A673 (cell line): ENCODE results near the gene STX8. TPM values are rescaled to one million over a fixed set of nuclear protein-coding genes. Genes with fewer than 3 reads are reported as not detected.

Experiments used
- BruUV-seq: library from RNA; stranded (reverse); fragments of 400-500 nt; replicated peaks from 2 replicates; lab custom pipeline; 2021; lab: Mats Ljungman, UMichigan
- CTCF ChIA-PET: fragments of 300-600 bp; sonication (Branson Sonifier 250); formaldehyde crosslinking; loops from one replicate; lab custom pipeline; 2022; ENCODE audit warnings: antibody characterized with exemption; lab: Charles Lee
- POLR2A ChIA-PET: fragments of 300-600 bp; sonication (Branson Sonifier 250); formaldehyde crosslinking; loops from one replicate; lab custom pipeline; 2022; ENCODE audit warnings: antibody characterized with exemption; ENCODE audit not compliant: low non-redundant PET; lab: Charles Lee
- DNase-seq: peaks from one replicate; pipeline ENCODE4 v3.0.0-alpha.2; 2015; ENCODE audit warnings: low spot score
- H3K27ac ChIP-seq: fragments of 200-600 bp; sonication (generic); 2 replicates; pipeline ENCODE4 v1.5.1; 2016; ENCODE audit warnings: mixed run types, low read depth, mild to moderate bottlenecking, mixed read lengths, antibody characterized with exemption, low read length; ENCODE audit not compliant: poor library complexity, severe bottlenecking
- H3K27me3 ChIP-seq: fragments of 200-600 bp; sonication (generic); replicated peaks from 2 replicates; pipeline ENCODE4 v1.6.1; 2017; ENCODE audit warnings: mixed run types, low read depth, mild to moderate bottlenecking, mixed read lengths, antibody characterized with exemption, low read length; ENCODE audit not compliant: insufficient read depth, poor library complexity
- H3K36me3 ChIP-seq: fragments of 200-600 bp; sonication (generic); 2 replicates; pipeline ENCODE4 v1.6.1; 2016; ENCODE audit warnings: mixed run types, mild to moderate bottlenecking, mixed read lengths, antibody characterized with exemption, low read length; ENCODE audit not compliant: insufficient read depth, poor library complexity, severe bottlenecking
- H3K4me1 ChIP-seq: fragments of 200-600 bp; sonication (generic); 2 replicates; pipeline ENCODE4 v1.6.1; 2017; ENCODE audit warnings: mixed run types, mild to moderate bottlenecking, mixed read lengths, antibody characterized with exemption, low read length; ENCODE audit not compliant: insufficient read depth, poor library complexity, severe bottlenecking
- H3K4me3 ChIP-seq: fragments of 200-600 bp; sonication (generic); 2 replicates; pipeline ENCODE4 v1.5.1; 2016; ENCODE audit warnings: low read depth, mixed run types, mild to moderate bottlenecking, mixed read lengths, low read length; ENCODE audit not compliant: poor library complexity, severe bottlenecking
- H3K9me3 ChIP-seq: fragments of 200-600 bp; sonication (generic); 2 replicates; pipeline ENCODE4 v1.6.1; 2016; ENCODE audit warnings: mixed run types, low read depth, mild to moderate bottlenecking, mixed read lengths, antibody characterized with exemption, low read length; ENCODE audit not compliant: poor library complexity, severe bottlenecking
- CTCF ChIP-seq: fragments of 300-800, 200-600 bp; sonication (generic); conservative IDR thresholded peaks from 2 replicates; pipeline ENCODE4 v1.5.1; 2017; ENCODE audit warnings: low read depth, mild to moderate bottlenecking, antibody characterized with exemption, low read length, moderate library complexity, mixed read lengths
- EZH2 ChIP-seq: fragments of 200-600 bp; sonication (generic); IDR thresholded peaks from 2 replicates; pipeline ENCODE4 v1.6.1; 2017; ENCODE audit warnings: borderline replicate concordance, low read depth, mild to moderate bottlenecking, mixed read lengths, antibody characterized with exemption, low read length; ENCODE audit not compliant: poor library complexity, severe bottlenecking
- intact Hi-C: fragments of 100-400 bp; cut with micrococcal nuclease; formaldehyde crosslinking; loops from one replicate; pipeline ENCODE4 v1.10.0; 2022; ENCODE audit not compliant: unreplicated experiment
- total RNA-seq: library from RNA; stranded (reverse); gene quantifications from 2 replicates; pipeline ENCODE4 v1.2.3, GENCODE V29; 2021

Gene STX8
- total RNA-seq, 1 experiment from 2014 or later, result 51.4 TPM

GRCh38 chr17:9226794-9227135 is 348.9 kb downstream of the STX8 start:
- Histone ChIP-seq H3K9me3 (no peaks in the 10 kb centered on the region), H3K36me3 (no peaks in the 10 kb centered on the region), H3K4me3 (no peak overlapping the region), H3K4me1 (no peaks in the 10 kb centered on the region), H3K27ac (no peak overlapping the region), H3K27me3 (no peaks in the 10 kb centered on the region)
- POLR2A ChIA-PET, result no interaction called here
- intact Hi-C loops, result no loop called here
- no peak for DNase-seq
- no TSS peak for BruUV-seq
- no peak for TF ChIP-seq CTCF
- no peak for TF ChIP-seq EZH2
- CTCF ChIA-PET, result no interaction called here

GRCh38 chr17:9226130-9226793 is 349.4 kb downstream of the STX8 start:
- H3K9me3 ChIP-seq, result no peaks in the 10 kb centered on the region
- H3K36me3 ChIP-seq, result no peaks in the 10 kb centered on the region
- no peak overlapping the region for H3K4me3 ChIP-seq
- no TSS peak for BruUV-seq
- intact Hi-C loops, result no loop called here
- DNase-seq, result no peak
- H3K27ac ChIP-seq, result no peak overlapping the region
- H3K4me1 ChIP-seq, result no peaks in the 10 kb centered on the region
- POLR2A ChIA-PET, result no interaction called here
- no peaks in the 10 kb centered on the region for H3K27me3 ChIP-seq
- CTCF ChIA-PET, result no interaction called here
- TF ChIP-seq CTCF, result no peak
- TF ChIP-seq EZH2, result no peak

GRCh38 chr17:9225305-9226101 is 350.1 kb downstream of the STX8 start:
- no peak for TF ChIP-seq CTCF
- TF ChIP-seq EZH2, result no peak
- POLR2A ChIA-PET, result no interaction called here

More at GRCh38 chr17:9225305-9226101, 350.1 kb downstream of the STX8 start:
- Histone ChIP-seq H3K27me3 (no peaks in the 10 kb centered on the region), H3K4me3 (no peak overlapping the region), H3K9me3 (no peaks in the 10 kb centered on the region), H3K4me1 (no peaks in the 10 kb centered on the region), H3K27ac (no peak overlapping the region), H3K36me3 (no peaks in the 10 kb centered on the region)
- CTCF ChIA-PET, result no interaction called here
- no TSS peak for BruUV-seq
- no peak for DNase-seq
- intact Hi-C loops, result no loop called here
